NCI-H526 (cell line): ENCODE results near the gene CTSK.

ENCODE experiments used
- DNase-seq, 2 experiments: peaks; one replicate each; lab custom pipeline; 2025; lab: John Stamatoyannopoulos, UW

CTSK gene

DNA sequence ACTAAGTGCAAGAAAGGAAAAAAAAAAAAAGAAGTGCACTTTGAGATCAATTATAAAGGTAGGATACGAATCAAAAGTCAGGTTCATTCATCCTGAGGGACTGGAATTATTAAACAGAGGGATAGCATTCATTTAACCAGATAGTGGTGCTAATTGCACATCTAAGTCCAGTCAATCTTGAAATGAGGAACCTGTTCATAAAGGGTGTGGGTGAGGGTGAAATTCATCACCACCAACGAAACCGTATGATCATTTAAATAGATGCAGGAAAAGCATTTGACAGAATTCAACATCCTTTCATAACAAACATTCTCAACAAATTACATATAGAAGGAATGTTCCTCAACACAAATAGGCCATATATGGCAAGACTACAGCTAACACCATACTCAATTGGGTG is 48.0 kb downstream of the CTSK start:
- DNase-seq = no peak

DNA sequence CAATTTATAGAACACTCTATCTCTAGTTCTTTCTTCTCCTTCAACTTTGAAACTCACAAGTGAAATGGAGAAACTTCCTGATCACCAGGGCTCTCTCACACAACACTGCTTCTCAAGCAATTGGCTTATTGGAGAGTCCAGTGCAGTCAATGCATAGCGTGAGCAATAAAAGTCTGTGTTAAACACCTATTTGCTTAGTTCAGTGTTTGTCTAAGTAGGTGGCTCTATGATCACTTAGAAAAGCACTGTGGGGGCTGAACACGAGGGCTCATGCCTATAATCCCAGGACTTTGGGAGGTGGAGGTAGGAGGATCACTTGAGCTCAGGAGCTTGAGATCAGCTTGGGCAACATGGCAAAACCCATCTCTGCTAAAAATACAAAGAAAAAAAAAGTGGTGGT is 54.6 kb downstream of the CTSK start:
- DNase-seq = no peak

DNA sequence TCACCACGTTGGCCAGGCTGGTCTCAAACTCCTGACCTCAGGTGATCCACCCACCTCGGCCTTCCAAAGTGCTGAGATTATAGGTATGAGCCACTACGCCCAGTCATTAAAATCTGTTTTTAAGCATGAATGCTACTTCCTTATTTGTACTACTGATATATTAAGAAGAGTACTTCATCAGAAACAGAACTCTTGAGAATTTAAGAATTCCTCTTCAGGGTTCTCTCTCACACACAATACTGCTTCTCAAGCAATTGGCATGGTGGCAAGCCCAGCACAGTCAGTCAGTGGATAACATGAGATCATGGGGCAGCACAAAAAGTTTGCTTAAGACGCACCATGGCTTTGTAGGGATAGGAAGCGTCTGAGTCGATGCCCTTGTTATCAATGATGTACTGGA is 56.6 kb downstream of the CTSK start:
- DNase-seq = no peak

DNA sequence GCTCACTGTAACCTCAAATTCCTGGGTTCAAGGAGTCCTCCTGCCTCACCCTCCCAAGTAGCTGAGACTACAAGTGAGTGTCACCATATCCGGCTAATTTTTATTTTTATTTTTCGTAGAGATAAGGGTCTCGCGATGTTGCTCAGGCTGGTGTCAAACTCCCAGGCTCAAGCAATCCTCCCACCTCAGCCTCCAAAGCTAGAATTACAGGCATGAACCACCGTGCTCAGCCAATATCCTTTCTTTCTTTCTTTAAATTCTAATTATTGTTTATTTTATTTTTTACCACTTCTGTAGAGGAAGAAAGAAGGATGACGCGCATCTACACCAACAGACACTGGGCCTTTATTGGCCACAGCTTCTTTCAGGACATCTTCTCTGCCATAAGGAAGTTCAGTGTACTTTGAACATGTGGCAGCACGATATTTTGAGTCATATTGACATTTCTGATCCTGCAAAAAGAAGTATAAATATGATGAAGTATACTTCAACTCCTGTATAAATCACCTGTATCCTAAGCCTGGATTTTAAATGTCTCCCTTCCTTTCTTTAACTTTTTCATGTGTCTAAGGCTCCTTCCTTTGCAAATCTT is 58.2 kb downstream of the CTSK start:
- no peak for DNase-seq

DNA sequence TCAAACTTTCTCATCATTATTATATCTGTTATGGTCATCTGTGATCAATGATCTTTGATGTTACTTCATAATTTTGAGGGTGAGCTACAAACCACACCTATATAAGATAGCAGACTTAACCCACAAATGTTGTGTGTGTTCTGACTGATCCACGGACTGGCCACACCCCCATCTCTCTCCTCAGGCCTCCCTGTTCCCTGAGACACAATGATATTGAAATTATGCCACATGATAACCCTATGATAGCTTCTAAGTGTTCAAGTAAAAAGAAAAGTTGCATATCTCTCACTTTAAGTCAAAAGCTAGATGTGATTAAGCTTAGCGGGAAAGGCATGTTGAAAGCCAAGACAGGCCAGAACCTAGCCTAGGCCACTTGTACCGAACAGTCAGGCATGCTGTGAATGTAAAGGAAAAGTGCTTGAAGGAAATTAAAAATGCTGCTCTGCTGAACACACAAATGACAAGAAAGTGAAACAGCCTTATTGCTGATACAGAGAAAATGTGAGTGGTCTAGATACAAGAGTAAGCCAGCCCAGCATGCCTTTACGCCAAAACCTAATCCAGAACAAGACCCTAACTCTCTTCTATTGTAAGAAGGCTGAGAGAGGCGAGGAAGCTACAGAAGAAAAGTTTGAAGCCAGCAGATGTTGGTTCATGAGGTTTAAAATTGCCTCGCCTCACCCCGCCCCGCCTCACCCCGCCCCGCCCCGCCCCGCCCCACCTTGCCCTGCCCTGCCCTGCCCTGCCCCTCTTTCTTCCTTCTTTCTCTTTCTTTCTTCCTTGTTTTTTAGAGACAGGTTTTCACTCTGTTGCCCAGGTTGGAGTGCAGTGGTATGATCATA is 59.0 kb downstream of the CTSK start:
- no peak for DNase-seq
